Activated CD8-positive, alpha-beta memory T cell treated with anti-CD3 and anti-CD28 coated beads, Interleukin-2, amount 50 U/mL, for 24 hours (primary cell): ENCODE data around the gene RELCH.

Experiments used
- DNase-seq: peaks from one replicate; pipeline ENCODE4 v3.0.0-alpha.2; 2020; ENCODE audit errors: extremely low read depth

Gene RELCH

DNA sequence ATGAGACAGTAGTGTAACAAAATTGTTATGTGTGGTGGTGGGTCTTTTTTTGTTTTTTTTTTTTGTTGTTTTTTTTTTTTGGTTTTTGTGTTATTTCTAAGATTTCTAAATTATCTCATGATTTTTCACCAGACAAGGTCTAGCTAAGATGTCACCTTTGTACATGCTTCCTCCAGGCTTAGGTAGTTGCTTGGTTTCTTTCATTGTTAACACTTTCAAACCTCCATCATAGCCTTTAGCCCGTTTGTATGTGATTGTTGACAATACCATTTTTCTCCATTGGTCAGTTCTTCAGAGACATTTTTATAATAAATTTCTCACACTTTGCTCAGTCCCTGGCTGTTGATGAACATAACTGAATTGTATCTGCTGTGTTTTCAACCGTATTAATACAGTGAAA lies 2.2 kb downstream of the RELCH start:
- no peak for DNase-seq

DNA sequence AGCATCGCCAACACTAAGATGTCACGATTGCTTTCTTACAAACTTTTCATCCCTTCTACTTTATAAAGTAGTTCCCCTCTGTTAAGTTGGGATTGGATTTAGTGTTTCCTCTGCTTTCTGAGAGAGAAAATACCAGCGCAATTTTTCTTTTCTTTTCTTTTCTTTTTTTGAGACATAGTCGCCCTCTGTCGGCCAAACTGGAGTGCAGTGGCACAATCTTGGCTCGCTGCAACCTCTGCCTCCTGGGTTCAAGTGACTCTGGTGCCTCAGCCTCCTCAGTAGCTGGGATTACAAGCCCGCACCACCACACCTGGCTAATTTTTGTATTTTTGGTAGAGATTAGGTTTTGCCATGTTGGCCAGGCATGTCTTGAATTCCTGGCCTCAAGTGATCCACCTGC lies 9.0 kb downstream of the RELCH start:
- no peak for DNase-seq

- DNase-seq: no peak
Observed at GRCh38 chr18:62196980-62197379, 9.9 kb downstream of the RELCH start.

GRCh38 chr18:62198259-62198658 lies 11.2 kb downstream of the RELCH start:
- DNase-seq: no peak

DNA sequence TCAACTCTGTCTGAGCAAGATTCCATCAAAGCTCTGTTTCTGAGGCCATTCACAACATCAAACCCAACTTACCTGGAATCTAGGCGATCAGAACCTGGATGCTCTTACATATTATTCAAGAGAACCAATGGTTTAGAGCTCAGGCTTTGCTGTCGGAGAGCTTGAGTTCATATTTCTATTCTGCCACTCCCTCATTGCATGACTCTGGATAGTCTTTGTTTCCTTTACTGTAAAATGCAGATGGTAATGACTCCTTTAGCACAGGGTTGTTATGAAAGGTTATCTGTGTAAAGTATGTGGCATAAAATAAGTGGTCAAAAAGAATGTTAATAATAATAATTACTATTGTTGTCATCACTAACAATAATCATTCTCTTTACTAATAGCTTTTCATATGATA lies 12.6 kb downstream of the RELCH start:
- DNase-seq: no peak

DNA sequence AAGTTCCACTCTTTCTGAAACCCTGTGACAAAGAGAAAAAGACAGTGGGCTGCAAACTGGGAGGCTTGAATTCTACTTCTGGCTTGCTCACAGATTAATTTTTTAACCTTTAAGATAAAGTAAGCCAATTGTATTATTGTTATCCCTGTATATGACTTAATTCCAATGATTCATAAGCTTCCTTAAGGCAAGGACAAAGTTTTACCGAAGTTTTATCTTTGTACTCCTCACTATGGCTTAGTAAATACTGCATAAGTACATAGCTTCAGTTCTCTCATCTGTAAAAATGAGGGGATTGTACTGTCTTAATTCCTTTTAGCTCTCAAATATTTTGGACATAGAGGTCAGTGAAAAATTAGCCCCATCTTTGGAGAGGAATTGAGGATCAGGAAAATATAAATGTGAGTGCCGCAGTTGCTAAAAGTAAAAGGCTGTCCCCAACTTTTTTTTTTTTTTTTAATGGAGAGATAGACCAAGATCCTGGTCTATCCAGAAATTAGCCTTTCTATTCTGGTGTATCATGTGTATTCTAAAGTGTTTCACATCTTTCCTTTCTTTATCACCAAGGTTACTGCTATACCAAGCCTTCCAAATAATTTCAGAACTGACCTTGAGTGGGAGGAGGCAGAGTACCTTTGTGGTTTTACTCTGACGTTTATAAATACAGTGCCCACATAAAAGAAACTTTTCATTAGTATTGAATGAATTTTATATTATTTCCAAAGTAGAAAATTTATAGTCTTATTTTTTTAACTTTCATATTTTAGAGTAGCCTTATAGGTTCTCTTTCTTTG lies 13.3 kb downstream of the RELCH start:
- no peak for DNase-seq

GRCh38 chr18:62201870-62202269 lies 14.8 kb downstream of the RELCH start:
- no peak for DNase-seq

GRCh38 chr18:62205824-62206223 lies 18.8 kb downstream of the RELCH start:
- no peak for DNase-seq

DNA sequence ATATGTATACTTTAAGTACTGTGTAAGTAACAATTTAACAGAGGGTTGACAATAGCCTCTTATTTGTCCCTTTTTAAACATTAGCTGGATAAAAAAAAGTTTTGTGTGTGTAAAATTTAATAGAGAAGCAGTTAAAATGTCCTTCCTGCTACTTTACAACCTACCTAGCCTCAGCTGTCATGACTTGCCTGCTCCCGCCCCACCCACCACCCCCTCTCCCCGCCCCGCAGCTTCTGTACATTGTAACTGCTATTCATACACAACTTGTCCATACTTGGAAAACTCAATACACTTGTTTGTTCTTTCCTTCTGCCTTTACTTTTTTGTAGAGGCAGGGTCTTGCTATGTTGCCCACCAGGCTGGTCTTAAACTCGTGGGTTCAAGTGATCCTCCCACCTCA lies 19.5 kb downstream of the RELCH start:
- no peak for DNase-seq

- DNase-seq: no peak
Observed at GRCh38 chr18:62209046-62209445, 22.0 kb downstream of the RELCH start.

GRCh38 chr18:62210138-62210537 lies 23.1 kb downstream of the RELCH start:
- DNase-seq: no peak

DNA sequence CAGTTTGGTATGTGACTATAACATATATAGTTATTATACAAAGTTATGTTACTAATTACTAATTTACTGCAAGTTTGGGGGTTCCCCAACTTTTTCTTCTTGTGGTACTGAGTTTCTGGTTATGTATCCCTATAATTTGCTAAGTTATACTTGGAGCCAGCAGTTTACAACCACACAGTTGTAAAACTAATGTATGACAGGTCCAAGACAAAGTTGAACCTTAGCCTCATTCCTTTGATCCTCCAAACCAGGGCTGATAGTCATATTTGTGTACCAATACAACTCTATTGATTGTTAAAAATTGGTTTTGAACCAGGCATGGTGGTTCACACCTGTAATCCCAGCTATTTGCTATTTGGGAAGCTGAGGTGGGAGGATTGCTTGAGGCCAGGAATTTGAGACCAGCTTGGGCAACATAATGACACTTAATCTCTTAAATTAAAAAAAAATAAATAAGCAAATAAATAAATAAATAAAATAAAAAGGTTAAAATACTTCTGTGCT lies 24.3 kb downstream of the RELCH start:
- DNase-seq: no peak

DNA sequence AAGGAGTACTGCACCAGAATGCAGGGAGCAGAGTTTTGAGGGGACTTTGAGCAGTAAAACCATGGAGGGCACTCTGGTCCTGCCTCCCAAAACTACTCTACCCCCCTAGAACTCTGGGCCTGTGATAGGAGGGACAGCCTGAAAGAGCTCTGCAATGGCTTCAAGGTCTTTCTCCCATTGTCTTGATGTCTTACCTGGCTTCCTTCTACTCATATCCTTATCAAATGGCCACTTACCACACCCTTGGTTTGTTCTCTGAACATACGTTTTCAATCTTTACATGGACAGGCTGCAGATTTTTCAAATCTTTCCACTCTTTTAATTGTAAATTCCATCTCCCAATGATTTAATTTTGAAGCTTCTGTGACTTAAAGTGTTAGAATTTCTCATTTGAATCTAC lies 27.7 kb downstream of the RELCH start:
- no peak for DNase-seq

DNA sequence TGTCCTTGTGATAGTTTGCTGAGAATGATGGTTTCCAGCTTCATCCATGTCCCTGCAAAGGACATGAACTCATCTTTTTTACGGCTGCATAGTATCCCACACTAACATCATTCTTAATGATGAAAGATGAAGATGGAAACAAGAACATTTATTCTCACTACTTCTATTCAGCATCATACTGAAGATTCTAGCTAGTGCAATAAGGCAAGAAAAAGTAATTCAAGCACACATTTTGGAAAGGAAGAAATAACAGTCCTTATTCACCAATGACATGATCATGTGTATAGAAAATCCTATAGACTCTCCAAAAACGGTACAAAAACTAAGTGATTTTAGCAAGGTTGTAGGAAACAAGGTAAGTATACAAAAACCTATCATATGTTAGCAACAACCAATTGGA lies 37.2 kb downstream of the RELCH start:
- no peak for DNase-seq

DNA sequence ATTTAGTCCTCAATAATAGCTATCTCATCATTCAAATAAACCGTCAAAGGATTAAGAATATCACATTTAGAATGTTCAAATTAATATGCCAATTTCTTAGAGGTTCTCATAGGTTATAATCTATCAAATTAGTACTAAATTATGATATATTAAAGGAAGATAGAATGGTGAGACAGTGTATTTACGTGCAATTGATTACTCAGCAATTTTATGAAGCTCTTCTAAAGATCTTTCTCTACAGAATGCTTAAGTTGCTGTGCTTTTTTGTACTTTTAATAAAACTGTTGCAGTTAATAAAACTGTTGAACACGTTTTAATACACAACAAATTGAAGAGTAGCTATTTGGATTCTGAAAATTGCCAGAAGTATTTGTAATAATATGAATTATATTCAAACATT lies 39.0 kb downstream of the RELCH start:
- no peak for DNase-seq

- DNase-seq: no peak
Observed at GRCh38 chr18:62236252-62236651, 49.2 kb downstream of the RELCH start.

GRCh38 chr18:62239475-62239874 lies 52.4 kb downstream of the RELCH start:
- no peak for DNase-seq

DNA sequence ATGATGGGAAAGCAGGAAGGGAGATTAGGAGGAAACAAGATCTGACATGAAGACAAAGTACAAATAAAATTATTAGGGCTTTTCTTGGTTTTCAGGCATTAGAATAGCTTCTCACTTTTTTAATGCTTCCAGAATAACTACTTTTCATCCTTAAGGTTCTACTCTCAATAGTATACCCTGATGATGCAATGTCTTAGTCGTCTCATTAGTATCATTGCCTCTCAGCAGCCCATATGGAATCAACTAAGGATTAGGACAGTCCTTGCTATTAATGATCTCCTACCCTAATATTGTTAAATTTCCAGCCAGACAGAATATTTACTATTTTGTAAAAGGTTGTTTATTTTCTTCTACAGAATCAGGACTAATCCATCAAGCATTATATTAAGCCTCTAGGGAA lies 55.9 kb downstream of the RELCH start:
- DNase-seq: no peak

GRCh38 chr18:62245177-62245576 lies 58.1 kb downstream of the RELCH start:
- DNase-seq: no peak

DNA sequence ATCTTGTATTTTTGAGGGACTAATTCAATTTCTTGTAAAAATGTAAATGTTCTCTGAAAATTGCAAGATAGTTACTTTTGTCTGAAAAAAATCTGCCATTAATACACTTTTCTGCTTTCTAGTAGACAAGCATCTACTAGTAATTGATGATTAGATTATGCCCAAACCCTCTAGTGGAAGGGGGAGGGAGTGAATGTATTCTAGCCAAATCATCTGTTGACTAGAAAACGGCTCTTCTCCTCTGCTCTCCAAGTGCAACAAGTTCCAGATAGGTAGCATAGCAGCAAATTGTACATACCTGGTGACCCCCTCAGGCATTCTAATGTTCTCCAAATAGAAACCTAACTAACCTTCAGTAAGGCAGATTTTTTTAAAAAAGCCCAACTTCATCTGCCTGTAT lies 58.6 kb downstream of the RELCH start:
- no peak for DNase-seq

DNA sequence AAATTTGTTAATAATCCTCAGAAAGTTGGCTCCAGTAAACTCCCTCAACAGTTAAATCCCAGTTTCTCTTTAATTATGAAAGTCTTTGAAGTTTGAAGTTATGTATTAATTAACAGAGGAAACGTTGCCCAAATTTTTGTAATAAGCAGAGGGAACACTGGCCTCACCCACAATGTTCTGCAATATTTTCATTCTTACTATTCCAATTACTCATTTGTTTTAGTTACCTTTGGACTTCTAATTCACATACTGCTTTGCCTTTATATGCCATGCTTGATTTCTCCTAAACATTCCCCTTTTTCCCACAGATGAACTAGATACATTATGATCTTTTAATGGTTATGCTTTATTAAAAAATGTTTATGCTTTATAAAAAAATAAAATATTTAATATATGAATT lies 61.3 kb downstream of the RELCH start:
- no peak for DNase-seq

DNA sequence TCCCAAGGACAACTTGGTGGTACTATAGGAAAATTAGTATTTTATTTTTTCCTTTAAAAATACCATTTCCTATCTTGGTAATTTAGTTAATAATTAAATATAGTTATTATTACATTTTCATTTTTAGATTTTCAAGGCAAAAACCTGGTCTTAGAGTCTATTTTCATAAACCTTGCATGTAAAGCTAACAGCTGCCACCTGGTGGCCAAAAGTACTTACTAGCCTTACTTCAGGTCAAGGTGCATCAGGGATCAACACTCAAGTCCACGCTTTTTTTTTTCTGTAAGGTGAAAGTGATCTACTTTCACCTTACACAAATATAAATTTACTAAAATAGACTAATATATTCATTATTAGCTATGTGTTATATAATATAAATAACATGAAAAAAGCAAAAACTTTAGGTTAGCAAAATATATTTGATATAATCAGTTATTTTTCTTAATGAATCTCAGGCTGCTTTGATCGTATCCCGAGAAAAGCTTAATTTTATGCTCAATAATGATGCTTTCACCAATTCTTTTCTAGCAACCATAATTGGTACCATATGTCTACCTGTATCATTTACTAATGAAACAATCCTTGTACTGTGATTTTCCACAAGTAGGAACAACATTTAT lies 62.5 kb downstream of the RELCH start:
- DNase-seq: peak; percentile 38

DNA sequence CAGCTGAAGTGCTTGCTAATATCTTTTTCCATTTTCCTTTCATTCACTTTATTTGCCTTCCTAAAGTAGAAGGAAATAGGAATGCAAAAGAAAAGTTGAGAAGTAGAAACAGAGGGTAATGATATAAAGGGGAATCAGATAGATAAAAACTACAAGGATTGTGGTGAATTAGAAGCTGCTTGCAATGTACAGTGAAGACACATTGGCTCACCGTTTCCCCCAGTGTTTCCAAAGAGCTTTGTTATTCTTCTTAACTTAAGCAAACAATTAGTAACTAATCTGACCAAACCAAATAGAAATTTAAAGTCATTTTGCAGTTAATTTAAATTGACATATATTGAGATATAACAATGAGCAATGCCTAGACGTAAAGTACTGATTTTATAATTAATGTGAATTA lies 63.4 kb downstream of the RELCH start:
- no peak for DNase-seq

- DNase-seq: no peak
Observed at GRCh38 chr18:62258093-62258492, 71.0 kb downstream of the RELCH start.
